Stimulated activated naive CD4-positive, alpha-beta T cell (primary cell): ENCODE results near the gene KCNJ1.

ENCODE experiments used
- DNase-seq, 6 experiments: peaks; one replicate each; lab custom pipeline; 2025; lab: John Stamatoyannopoulos, UW

Gene KCNJ1

GRCh38 chr11:128901653-128902514 lies 34.8 kb upstream of the KCNJ1 start:
- no peak for DNase-seq

DNA sequence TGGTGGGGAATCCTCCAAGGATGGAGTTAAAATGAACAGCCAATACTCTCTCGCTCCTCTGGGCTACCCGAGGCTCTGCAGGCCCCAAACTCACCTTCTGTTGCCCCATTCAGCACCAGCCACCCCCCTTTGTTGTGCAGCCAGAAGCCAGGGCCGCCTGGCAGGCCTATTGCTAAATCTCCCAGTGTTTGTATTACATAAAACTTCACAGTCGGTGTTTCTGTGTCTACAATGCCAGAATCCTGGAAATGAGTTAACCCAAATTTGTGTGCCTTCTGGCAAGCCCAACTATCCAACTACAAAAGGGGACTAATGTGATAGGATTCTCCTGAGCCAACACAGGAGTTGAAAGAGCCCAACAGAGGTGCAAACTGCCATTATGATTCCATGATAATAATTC lies 33.4 kb upstream of the KCNJ1 start:
- DNase-seq = no peak

DNA sequence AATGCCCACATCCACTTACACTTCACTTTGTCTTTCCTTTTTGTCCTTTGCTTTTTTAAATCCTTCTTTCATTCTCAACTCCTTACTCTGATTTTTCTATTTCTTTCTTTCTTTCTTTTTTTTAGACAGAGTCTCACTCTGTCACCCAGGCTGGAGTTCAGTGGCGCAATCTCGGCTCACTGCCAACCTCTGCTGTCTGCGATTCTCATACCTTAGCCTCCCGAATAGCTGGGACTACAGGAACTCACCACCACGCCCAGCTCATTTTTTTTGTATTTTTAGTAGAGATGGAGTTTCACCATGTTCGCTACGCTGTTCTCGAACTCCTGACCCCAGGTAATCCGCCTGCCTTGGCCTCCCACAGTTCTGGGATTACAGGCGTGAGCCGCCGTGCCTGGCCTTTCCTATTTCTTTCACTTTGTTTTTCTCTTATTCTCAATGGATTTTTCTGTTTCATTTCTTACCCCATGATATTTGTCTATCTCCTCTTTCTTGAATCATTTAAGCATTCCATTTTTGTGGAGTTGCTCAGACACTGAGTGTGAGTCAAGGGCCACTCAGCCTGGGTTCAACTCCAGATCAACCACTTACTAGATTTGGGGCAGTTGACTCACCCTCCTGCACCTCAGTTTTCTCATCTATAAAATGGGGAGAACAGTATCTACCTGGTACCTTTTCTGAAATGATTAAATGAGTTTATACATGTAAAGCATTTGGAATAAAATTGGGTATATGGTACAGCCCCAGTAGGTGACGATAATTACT lies 31.7 kb upstream of the KCNJ1 start:
- DNase-seq = no peak

DNA sequence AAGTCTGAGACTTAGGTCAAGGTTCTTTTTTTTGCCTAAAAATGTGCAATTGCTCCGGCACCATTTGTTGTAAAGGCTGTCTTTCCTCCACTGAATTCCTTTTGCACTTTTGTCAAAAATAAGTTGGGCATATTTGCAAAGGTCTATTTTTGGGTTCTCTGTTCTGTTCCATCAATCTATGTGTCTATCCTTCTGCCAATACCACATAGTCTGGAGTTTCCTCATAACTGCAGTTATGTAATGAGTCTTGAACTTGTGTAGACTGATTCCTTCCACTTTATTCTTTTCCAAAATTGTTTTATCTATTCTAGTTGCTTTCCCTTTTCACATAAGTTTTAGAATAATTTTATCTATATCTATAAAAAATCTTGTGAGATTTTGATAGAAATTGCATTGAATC lies 30.7 kb upstream of the KCNJ1 start:
- DNase-seq = no peak

DNA sequence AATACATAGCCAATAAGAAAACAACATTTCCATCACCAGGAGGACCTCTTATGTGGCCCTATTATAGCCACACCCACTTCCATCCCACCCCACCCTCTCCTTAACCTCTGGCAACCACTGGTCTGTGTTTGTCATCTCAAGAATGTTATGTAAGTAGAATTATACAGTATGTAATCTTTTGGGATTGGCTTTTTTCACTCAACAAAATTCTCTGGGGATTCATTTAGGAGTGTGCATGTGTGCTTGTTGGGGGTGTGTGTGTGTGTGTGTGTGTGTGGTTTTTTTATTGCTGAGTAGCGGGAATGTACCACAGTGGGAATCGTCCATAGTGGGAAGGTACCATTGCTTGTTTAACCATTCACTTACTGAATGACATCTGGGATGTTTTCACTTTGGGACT lies 29.3 kb upstream of the KCNJ1 start:
- DNase-seq = no peak

GRCh38 chr11:128895526-128895925 lies 28.4 kb upstream of the KCNJ1 start:
- no peak for DNase-seq

DNA sequence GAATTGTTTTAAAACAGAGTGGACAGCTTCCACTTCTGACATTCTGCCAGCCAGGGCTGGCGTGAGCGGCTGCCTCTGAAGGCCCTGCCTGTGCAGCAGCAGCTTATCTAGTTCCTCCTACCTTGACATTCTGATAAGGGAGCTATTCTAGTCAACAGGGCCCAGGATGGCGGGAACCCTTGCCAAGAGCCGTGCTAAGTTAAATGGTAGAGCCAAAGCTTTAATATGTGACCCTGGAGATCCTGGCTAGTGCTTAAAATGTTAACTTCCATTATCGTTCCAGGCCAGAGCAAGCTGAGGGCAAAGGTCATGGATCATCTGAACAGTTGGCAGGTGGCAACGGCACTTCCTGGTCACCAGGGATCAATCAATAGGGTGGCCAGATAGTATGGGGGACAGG lies 27.6 kb upstream of the KCNJ1 start:
- DNase-seq = no peak

DNA sequence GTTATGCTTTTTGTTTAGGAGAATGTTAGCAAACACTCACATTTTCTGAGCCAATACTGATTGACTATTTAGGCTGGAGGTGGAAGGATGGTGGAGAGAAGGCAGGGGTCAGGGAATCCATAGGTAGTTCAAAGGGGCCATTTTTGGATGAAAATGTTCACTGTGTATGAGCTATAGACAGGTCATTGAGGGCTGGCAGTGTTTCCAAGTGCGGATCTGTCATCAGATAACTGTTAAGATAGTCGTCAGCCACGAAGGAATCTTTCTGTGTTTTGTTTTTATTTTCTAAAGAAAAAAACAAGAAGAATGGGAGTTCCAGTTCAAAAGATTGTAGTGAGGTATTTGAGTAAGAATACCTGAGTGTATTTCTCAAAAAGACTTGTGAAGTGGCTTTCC lies 27.2 kb upstream of the KCNJ1 start:
- no peak for DNase-seq

GRCh38 chr11:128893578-128894285 lies 26.6 kb upstream of the KCNJ1 start:
- no peak for DNase-seq

DNA sequence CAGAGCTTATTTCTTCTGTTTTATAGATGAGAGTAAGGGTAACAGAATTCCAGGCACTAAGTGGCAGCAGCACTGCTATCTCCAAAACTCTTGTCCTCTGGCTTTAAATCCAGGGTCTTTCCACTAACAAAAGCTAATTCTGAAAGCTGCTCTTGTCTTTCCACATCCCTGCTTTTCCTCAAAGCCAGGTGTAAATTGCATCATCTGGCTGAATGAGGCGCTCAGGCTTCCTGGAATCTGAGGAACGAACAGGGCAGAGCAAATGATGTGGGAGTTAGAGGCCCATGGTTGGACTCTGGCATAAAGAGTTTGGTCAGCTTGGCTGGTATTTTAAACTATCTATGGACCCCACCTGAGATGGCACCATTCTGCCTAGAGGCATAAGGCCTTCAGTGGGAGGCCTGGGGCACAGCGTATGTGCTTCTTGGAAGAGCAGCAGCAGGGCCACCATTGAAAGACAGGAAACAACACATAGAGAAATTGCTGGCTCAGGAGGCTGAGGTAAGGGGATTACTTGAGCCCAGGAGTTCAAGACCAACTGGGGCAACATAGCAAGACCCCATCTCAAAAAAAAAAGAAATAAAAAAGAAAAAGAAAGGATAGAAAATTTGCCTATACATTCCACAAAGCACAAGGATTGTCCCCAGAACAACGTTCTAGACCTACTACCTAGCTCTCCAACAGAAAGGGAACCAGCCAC lies 25.9 kb upstream of the KCNJ1 start:
- no peak for DNase-seq

DNA sequence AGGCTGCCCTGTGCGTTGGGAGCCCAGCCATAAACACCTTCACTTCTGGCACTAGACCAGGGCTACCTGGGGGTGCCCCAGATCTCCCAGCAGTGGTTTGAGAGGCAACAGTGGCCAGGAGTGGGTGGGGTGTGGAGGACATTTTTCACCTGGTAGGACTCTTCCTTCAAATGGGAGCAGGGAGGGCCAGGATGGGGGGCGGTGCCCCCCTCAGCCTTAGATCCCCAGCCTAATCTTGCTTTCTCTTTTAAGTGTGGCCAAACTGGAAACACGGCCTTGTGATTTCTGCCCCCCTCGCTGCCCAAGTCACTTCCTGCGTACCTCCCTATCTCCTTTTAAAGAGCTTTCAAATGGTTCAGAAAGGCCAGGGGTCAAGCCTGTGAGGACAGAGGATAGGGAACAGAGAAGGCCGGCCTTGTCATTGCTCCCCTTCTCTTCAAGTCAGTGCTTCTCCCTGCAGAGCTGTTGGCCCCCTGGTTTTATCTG lies 24.9 kb upstream of the KCNJ1 start:
- no peak for DNase-seq

GRCh38 chr11:128890543-128891368 lies 23.7 kb upstream of the KCNJ1 start, which contains the start of gene KCNJ5:
TSS of gene KCNJ5 (plus strand) at chr11:128891356. CDS start at chr11:128911274, 19,918 bp downstream.
- DNase-seq = peak in 2 of 6 experiments; percentile 20 to 35

- DNase-seq = no peak
These were observed 23.1 kb upstream of the KCNJ1 start for GRCh38 chr11:128890216-128890542.

GRCh38 chr11:128889657-128890213 lies 22.6 kb upstream of the KCNJ1 start:
- no peak for DNase-seq

GRCh38 chr11:128888034-128888985 lies 21.2 kb upstream of the KCNJ1 start:
- DNase-seq = no peak

GRCh38 chr11:128886406-128887124 lies 19.5 kb upstream of the KCNJ1 start:
- no peak for DNase-seq

- DNase-seq = peak; percentile 18 to 66 (median 43)
These were observed 17.7 kb upstream of the KCNJ1 start for GRCh38 chr11:128884703-128885338.

DNA sequence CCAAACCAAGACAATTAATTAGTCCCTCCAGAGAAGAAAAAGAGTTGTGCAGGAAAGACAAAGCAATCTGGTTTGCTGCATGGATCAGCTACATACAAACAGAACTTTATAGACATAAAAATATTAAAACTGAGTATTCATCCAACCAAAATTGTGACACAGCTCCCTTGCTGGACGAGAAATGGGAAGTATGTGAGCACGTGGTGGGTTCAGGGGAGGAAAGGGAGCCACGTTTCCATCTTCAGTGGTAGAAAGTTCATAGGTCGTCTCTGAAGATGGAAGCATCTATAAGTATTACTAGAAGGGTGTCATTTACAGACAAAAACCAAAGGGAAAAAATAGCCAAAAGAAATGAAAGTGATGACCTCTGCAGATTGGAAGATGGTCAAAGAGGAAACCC lies 17.0 kb upstream of the KCNJ1 start:
- no peak for DNase-seq
